HG03135 (cell line): ENCODE data around the gene RTP1.
"Not testable (repeated sequence)": the region's sequence is repeated elsewhere in the genome, so short reads cannot be mapped to it uniquely, and the experiment has no call there.

Source experiments
- ATAC-seq: cut with Tn5 transposase; IDR thresholded peaks from one replicate; pipeline ENCODE4 v1.9.1; 2021; ENCODE audit warnings: mild to moderate bottlenecking, moderate library complexity; ENCODE audit not compliant: unreplicated experiment

RTP1 gene

GRCh38 chr3:187197335-187197649, at the start of gene RTP1:
Gene RTP1 (plus strand): TSS chr3:187197486. CDS start chr3:187197516, 30 bp downstream.
- no peak for ATAC-seq

DNA sequence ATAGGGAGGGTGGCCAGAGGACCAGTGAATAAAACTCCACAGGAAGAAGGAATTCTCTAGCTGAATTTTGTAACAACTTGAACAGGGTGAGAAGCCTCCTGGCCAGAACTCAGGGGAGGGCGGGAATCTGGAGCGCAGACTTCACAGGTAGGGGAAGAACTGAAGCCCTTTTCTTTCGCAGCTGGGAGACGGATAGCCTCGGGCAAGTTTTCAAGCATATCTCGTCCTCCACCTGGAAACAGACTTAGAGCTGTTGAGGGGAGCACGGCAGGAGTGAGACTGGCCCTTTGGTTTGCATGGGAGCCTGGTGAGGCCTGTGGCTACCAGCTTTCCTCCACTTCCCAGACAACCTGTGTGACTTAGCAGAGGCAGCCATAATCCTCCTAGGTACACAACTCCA, 47.1 kb upstream of the RTP1 start:
- no peak for ATAC-seq

GRCh38 chr3:187150599-187150998, 46.7 kb upstream of the RTP1 start:
- no peak for ATAC-seq

- no peak for ATAC-seq
These were observed 35.7 kb upstream of the RTP1 start for GRCh38 chr3:187161556-187161955.

- no peak for ATAC-seq
These were observed 34.9 kb upstream of the RTP1 start for GRCh38 chr3:187162265-187162953.

DNA sequence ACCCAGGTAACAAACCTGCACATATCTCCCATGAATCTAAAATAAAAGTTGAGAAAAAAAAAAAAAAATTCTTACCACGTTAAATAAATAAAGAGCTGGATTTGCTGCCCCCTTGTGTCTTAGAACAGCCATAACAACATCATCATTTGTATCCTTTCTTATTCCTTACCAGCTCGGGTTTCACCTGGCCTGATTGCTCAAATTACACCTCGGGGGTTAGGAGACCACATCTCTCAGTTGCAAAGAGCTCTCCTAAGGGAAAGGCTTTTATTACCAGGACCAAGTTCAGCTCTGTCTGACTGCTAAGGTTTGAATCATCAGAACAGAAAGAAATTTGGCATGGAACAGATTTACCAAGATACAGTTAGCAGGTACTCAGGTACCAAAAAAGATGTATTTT, 32.1 kb upstream of the RTP1 start:
- ATAC-seq = no peak

DNA sequence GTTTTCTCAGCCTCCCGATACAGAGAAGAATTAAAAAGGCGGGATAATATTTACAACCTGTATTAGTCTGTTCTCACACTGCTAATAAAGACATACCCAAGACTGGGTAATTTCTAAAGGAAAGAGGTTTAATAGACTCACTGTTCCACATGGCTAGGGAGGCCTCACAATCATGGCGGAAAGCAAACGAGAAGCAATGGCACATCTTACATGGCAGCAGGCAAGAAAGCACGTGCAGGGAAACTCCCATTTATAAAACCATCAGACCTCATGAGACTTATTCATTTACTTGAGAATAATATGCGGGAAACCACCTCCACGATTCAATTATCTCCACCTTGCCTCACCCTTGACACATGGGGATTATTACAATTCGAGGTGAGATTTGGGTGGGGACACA, 30.5 kb upstream of the RTP1 start:
- ATAC-seq = no peak

DNA sequence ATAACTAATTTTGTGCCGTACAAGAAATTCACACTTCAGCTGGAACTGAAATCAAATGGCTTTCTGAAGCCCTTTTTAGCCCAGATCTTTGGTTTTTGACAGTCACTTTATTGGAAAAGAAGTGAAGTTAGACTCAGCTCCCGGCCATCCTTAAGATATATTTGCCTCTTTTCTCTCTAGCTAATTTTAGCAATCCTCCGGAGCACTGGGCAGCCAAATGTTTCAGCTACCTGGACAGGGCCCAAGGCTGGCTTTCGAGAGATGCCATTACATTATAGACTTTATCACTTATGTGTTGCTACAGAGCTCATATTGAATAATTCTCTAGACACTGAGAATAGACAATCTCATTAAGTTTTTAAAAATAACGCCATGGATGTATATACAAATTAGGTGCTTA, 29.5 kb upstream of the RTP1 start:
- ATAC-seq = no peak

DNA sequence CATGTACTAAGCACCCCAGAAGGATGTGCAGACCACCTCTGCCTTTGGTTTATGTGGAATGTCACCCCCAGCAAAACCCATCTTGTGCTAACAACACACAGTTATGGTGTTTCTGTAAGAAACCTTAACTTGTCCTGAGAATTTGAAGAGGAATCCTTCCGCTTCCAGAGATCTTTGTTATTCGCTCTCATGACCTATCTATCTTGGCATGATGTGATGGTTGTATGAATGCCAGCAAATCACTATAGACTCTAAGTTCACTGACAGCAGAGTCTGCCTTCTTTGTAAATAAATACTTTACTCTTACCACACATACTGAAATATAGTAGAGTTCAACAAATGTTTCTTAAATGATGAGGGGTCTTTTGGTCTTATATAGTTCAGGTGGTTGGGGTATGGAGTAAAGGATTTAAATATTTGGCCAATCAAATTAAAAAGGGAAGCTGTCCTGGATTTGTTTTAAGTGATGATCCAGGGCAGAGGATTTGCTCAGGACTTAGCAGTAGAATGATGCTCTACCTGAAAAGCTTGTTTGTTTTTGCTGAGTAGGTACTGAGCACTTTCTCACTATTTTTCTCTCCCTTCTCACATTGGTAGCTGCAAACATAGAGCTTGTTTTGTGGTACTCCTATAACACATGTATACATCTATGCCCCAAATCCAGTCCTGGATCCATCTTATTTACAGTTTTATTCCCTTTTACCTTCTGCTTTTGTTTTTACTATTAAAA, 27.9 kb upstream of the RTP1 start:
- no peak for ATAC-seq

- not testable (repeated sequence) for ATAC-seq
These were observed 26.4 kb upstream of the RTP1 start for GRCh38 chr3:187170911-187171310.

GRCh38 chr3:187172929-187173328, 24.4 kb upstream of the RTP1 start:
- ATAC-seq = no peak

DNA sequence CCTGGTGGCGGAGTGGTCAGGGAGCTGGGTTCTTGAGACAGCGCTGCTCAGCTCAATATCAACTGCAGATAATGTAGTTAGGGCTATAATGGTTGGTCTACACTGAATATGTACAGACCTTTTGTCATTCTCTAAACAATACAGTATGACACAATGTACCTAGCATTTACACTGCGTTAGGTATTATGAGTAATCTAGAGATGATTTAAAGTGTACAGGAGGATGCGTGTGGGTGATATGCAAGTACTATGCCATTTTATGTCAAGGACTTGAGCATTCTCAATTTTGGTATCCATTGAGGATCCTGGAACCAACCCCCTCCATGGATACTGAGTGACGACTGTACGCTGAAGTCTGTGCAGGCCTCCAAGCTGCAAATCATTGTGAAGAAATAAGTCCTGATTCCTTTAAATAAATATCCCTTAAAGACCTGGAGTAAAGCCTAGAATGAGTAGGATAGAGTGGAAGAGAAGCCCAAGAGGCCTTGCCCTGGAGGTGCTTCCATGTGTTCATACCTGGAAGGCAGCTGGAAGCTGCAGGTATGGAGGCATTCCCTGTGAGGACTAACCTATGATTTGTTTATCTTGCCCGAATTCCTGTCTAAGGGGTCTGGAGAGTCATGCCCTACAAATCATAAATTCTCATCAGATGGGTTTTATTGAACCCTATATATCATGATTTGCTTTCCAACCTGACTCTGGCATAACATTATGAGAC, 15.7 kb upstream of the RTP1 start:
- no peak for ATAC-seq

DNA sequence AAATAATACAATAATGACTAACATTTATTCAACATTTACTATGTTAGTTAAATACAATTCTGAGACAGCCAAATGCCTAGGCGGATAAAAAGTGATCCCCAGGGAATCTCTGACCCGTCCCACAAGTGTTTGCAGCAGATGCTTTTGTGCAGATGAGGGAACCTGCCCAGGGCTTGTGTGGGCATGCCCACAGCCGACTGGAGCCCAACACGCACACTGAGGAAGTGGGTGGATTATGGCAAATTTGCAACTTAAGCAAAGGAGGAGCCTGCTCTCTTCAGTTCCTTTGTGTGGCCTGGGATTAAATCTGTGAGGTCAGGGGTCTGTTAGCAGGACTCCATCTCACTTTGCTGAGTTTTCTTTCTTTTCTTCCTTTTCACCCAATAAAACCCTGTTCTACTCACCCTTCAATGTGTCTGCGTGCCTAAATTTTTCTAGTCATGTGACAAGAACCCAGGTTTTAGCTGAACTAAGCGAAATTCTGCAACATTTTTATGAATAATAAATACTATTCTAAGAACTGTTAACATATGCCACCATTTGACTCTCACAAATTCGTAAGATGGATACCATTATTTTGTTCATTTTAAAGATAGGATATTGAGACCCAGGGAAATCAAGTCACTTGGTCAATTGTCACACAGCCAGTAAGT, 13.9 kb upstream of the RTP1 start:
- no peak for ATAC-seq

DNA sequence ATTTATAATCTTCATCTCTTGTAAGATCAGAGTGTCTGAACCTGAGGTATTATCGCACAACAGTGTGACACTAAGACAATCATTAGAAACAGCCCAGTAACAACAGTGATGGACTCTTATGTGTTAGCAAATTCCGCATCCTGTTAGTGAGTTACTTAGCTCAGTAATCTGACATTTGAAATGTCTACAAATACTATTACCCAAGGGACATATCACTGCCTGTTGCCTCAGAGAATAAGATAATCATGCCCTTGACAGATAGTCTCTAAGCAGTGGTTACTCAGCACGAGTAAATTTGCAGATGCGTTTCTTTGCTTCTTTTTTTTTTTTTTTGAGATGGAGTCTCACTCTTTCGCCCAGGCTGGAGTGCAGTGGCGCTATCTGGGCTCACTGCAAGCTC, 13.4 kb upstream of the RTP1 start:
- no peak for ATAC-seq

DNA sequence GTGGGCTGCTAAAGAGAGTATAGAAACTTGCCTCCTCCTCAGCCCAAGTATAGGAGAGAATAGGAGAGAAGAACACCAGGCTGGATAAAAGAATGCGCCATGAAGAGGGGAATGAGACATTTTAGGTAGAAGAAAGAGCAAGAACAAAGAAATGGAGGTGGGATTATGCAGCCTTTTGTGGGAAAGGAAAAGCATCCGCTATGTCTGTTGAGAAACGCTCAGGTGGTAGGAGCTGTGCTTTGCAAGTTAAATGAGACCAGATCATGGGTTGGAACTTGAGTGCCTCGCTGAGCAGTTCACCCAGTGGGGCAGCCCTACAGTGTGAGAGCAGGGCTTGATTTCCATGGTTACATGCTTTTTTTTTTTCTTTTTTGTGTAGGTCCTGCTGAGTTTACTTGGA, 11.5 kb upstream of the RTP1 start:
- ATAC-seq = no peak

DNA sequence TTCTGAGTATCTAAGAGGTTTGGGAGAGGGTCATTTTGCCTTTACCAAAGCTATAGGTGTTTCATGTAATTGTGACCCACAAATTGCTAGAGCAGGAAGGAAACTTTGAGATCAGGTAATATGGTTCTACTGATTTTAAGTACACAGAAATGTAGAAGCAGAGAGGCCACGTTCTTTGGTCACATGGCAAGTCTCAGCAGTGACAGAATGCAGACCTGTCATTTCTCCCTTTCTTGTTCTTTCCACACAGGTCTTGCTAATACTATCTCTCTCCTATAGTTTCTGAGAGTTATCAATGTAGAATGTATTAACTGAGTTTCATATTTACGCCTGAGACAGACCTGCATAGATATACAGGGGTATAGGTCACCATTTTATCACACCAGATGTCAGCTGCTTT, 10.9 kb upstream of the RTP1 start:
- ATAC-seq = no peak

DNA sequence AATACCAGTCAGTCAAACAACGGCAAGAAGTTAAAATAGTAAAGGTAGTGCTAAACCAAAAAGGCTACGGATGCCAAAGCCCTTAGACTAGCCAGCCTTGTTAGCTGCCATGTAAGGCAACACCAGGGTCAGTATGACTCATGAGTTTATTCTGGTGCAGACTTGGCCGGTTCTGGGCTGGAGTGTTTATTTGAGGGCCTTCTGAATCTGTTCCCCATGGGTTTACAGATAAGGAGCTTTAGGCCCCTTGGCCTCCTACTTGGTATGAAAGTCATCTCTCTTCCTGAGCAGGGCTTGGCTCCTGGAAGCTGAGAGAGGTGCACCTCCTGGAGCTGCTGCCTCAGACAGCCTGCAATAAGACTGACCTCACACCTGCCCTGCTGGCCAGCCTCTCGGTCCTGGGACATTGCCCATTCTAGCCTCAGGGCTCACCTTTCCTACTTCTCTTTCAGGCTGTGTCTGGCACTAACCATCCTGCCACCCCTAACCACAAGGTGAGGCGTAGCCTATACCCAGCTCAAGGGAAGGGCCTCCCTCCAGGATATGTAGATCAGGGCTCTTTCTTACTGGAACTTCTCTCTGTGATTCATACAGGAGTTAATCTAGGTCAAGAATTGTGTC, 10.4 kb upstream of the RTP1 start:
- ATAC-seq = no peak

DNA sequence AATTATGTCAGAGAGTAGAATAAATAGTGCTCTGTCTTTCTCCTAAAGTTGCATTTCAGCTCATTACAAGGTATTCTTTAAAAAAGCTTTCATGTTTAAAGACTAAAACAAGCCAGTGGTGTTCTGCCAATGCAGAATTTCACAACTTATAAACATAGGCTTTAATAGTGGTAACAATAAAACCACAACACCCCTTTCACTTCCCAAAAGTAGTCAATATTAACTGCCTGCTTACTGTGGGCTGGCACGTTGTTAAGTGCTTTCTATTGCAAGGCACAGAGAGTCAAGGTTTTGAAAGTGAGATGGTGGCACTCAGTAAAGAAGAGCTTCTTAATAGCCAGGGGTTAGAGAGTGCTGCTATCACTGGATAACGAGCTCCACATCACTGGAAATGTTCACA, 8.4 kb upstream of the RTP1 start:
- ATAC-seq = no peak

DNA sequence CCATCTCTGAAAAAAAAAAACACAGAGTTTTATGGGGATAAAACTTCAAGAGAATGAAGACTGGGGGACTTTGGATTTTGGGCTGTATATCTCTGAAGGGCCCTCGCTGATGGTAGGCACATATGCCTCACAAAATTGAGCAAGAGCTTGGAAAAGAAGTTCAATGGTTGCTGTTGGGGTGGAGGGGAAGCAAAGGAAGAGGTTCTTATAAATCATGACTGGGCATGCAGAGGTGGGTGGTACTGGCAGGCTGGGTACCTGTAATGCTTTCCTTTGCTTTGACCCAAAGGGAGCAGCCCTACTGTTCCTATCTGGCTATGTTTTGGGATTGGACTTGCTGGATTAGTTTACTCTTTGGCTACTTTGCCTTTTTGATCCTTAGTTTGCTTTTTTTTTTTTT, 6.0 kb upstream of the RTP1 start:
- ATAC-seq = no peak

DNA sequence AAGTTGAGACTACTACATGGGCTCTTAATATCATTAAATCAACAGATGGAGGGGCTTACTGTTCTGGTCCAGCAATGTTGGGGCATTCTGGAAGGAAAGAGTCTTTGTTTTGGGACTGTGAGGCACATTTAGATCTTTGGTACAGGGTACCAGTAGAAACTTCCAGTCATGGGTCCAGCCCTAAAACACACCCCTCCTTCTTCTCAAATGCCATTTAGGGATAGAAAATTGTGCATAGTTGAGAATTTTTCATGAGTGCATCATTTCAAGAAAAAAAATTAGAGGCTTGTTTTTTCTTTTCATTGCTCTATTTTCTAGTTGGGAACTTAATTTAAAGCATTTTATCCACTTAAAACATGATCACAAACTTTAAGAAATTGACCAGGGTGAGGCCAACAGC, 4.1 kb upstream of the RTP1 start:
- ATAC-seq = no peak

GRCh38 chr3:187196573-187197334, 532 bp upstream of the RTP1 start:
- no peak for ATAC-seq
